ENCODE results near the gene MDFI. TPM values are rescaled to one million over a fixed set of nuclear protein-coding genes. Genes with fewer than 3 reads are reported as not detected.

The MDFI gene
- total RNA-seq, 1 experiment from 2014 or later: 96.4 TPM

- H2AFZ ChIP-seq (ENCODE audit: low read length): no peak overlapping the region
- no peak overlapping the region for H3K27ac ChIP-seq (ENCODE audit: low read length)
- no peaks in the 10 kb centered on the region for H3K79me2 ChIP-seq (ENCODE audit: low read length)
- H3K4me1 ChIP-seq (ENCODE audit: insufficient read depth, low read length): no peaks in the 10 kb centered on the region
- no peak for ATAC-seq
- H3K36me3 ChIP-seq (ENCODE audit: low read depth, low read length): peaks cover 5% of the 10 kb centered on the region
- POLR2A ChIA-PET (ENCODE audit: unreplicated experiment): interaction anchor here (0.6 kb wide), 1 partner anchor 20 kb away, joined by 6 read pairs; no protein-coding TSS in a partner anchor
- peak; percentile 53 for DNase-seq
- no peaks in the 10 kb centered on the region for H3F3A ChIP-seq (ENCODE audit: low read length, unreplicated experiment)
- no peaks in the 10 kb centered on the region for H4K20me1 ChIP-seq (ENCODE audit: low read length)
- TF ChIP-seq EZH2phosphoT487 (IDR thresholded peaks at IDR 0.05; ENCODE audit: borderline replicate concordance, low read length): no peak
- TF ChIP-seq EZH2 (IDR thresholded peaks at IDR 0.05; ENCODE audit: low read length, unreplicated experiment): no peak
- TF ChIP-seq, protein P1, sequence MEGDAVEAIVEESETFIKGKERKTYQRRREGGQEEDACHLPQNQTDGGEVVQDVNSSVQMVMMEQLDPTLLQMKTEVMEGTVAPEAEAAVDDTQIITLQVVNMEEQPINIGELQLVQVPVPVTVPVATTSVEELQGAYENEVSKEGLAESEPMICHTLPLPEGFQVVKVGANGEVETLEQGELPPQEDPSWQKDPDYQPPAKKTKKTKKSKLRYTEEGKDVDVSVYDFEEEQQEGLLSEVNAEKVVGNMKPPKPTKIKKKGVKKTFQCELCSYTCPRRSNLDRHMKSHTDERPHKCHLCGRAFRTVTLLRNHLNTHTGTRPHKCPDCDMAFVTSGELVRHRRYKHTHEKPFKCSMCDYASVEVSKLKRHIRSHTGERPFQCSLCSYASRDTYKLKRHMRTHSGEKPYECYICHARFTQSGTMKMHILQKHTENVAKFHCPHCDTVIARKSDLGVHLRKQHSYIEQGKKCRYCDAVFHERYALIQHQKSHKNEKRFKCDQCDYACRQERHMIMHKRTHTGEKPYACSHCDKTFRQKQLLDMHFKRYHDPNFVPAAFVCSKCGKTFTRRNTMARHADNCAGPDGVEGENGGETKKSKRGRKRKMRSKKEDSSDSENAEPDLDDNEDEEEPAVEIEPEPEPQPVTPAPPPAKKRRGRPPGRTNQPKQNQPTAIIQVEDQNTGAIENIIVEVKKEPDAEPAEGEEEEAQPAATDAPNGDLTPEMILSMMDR (conservative IDR thresholded peaks at IDR 0.05; ENCODE audit: low read depth, low read length): no peak
- intact Hi-C loops (cut with micrococcal nuclease): no loop called here
- no peaks in the 10 kb centered on the region for H3K27me3 ChIP-seq (ENCODE audit: low read length)
- H3K4me2 ChIP-seq (ENCODE audit: low read length): no peak overlapping the region
- BruUV-seq (replicated peaks): no TSS peak
- H3K9me2 ChIP-seq (replicated peaks; ENCODE audit: low read length): no peaks in the 10 kb centered on the region
- no peak overlapping the region for H3K4me3 ChIP-seq (ENCODE audit: low read length)
- CTCF ChIA-PET: no interaction called here
- no peaks in the 10 kb centered on the region for H3K9me3 ChIP-seq (ENCODE audit: low read length)
- H3K9ac ChIP-seq (ENCODE audit: low read length): no peak overlapping the region
Observed at GRCh38 chr6:41652866-41653652, 14.8 kb downstream of the MDFI start.

- Histone ChIP-seq H2AFZ (ENCODE audit: low read length) (no peak overlapping the region), H3K27me3 (ENCODE audit: low read length) (no peaks in the 10 kb centered on the region), H4K20me1 (ENCODE audit: low read length) (no peaks in the 10 kb centered on the region), H3K79me2 (ENCODE audit: low read length) (no peaks in the 10 kb centered on the region), H3K4me3 (ENCODE audit: low read length) (no peak overlapping the region), H3K9ac (ENCODE audit: low read length) (no peak overlapping the region), H3K36me3 (ENCODE audit: low read depth, low read length) (peaks cover 5% of the 10 kb centered on the region), H3K4me1 (ENCODE audit: insufficient read depth, low read length) (no peaks in the 10 kb centered on the region), H3K9me2 (replicated peaks; ENCODE audit: low read length) (no peaks in the 10 kb centered on the region), H3F3A (ENCODE audit: low read length, unreplicated experiment) (no peaks in the 10 kb centered on the region), H3K27ac (ENCODE audit: low read length) (no peak overlapping the region), H3K4me2 (ENCODE audit: low read length) (no peak overlapping the region), H3K9me3 (ENCODE audit: low read length) (no peaks in the 10 kb centered on the region)
- DNase-seq (no peak), ATAC-seq (no peak)
- intact Hi-C loops (cut with micrococcal nuclease): no loop called here
- POLR2A ChIA-PET (ENCODE audit: unreplicated experiment): no interaction called here
- CTCF ChIA-PET: no interaction called here
- no TSS peak for BruUV-seq (replicated peaks)
- TF ChIP-seq EZH2phosphoT487 (IDR thresholded peaks at IDR 0.05; ENCODE audit: borderline replicate concordance, low read length) (no peak), EZH2 (IDR thresholded peaks at IDR 0.05; ENCODE audit: low read length, unreplicated experiment) (no peak)
- TF ChIP-seq, protein P1 (conservative IDR thresholded peaks at IDR 0.05; ENCODE audit: low read depth, low read length): no peak
Observed at GRCh38 chr6:41653691-41654090, 15.4 kb downstream of the MDFI start.

- H3K4me1 ChIP-seq (ENCODE audit: insufficient read depth, low read length): no peaks in the 10 kb centered on the region
- TF ChIP-seq EZH2 (IDR thresholded peaks at IDR 0.05; ENCODE audit: low read length, unreplicated experiment): no peak
- TF ChIP-seq, protein P1 (conservative IDR thresholded peaks at IDR 0.05; ENCODE audit: low read depth, low read length): no peak
- TF ChIP-seq EZH2phosphoT487 (IDR thresholded peaks at IDR 0.05; ENCODE audit: borderline replicate concordance, low read length): no peak
- H3K36me3 ChIP-seq (ENCODE audit: low read depth, low read length): peaks cover 5% of the 10 kb centered on the region
- no peaks in the 10 kb centered on the region for H4K20me1 ChIP-seq (ENCODE audit: low read length)
- H3F3A ChIP-seq (ENCODE audit: low read length, unreplicated experiment): no peaks in the 10 kb centered on the region
- no peak overlapping the region for H2AFZ ChIP-seq (ENCODE audit: low read length)
- no peaks in the 10 kb centered on the region for H3K9me3 ChIP-seq (ENCODE audit: low read length)
- CTCF ChIA-PET: no interaction called here
- H3K9me2 ChIP-seq (replicated peaks; ENCODE audit: low read length): no peaks in the 10 kb centered on the region
- H3K79me2 ChIP-seq (ENCODE audit: low read length): no peaks in the 10 kb centered on the region
- no peak overlapping the region for H3K4me3 ChIP-seq (ENCODE audit: low read length)
- no peak for ATAC-seq
- no peaks in the 10 kb centered on the region for H3K27me3 ChIP-seq (ENCODE audit: low read length)
- H3K27ac ChIP-seq (ENCODE audit: low read length): no peak overlapping the region
- H3K4me2 ChIP-seq (ENCODE audit: low read length): no peak overlapping the region
- BruUV-seq (replicated peaks): no TSS peak
- DNase-seq: no peak
- POLR2A ChIA-PET (ENCODE audit: unreplicated experiment): no interaction called here
- intact Hi-C loops (cut with micrococcal nuclease): no loop called here
- no peak overlapping the region for H3K9ac ChIP-seq (ENCODE audit: low read length)
Observed at GRCh38 chr6:41654151-41654697, 16.0 kb downstream of the MDFI start.

Measured in PC-3 (cell line).